NCI-H524 treated with DMSO at 0.1 percent for 48 hours (cell line): ENCODE results near the gene SMIM44.

Experiments used
- DNase-seq: peaks from one replicate; lab custom pipeline; 2025; lab: John Stamatoyannopoulos, UW

The SMIM44 gene

DNA sequence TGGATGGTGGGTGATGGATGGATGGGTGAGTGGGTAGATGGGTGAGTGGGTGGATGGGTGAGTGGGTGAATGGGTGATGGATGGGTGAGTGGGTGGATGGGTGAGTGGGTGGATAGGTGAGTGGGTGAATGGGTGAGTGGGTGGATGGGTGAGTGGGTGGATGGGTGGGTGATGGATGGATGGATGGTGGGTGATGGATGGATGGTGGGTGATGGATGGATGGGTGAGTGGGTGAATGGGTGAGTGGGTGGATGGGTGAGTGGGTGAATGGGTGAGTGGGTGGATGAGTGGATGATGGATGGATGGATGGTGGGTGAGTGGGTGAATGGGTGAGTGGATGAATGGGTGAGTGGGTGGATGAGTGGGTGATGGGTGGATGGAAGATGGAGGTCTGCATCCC, 5.7 kb downstream of the SMIM44 start:
- DNase-seq, result no peak

DNA sequence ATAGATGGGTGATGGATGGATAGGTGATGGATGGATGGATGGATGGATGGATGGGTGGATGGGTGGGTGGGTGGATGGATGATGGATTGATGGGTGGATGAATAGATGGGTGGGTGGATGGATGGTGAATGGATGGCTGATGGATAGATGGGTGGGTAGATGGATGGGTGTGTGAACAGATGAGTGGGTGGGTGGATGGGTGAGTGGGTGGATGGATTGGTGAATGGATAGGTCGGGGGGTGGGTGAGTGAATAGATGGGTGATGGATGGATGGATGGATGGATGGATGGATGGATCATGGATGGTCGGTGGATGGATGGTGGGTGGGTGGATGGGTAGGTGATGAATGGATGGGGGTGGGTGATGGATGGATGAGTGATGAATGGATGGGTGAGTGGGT, 6.4 kb downstream of the SMIM44 start:
- DNase-seq, result no peak

DNA sequence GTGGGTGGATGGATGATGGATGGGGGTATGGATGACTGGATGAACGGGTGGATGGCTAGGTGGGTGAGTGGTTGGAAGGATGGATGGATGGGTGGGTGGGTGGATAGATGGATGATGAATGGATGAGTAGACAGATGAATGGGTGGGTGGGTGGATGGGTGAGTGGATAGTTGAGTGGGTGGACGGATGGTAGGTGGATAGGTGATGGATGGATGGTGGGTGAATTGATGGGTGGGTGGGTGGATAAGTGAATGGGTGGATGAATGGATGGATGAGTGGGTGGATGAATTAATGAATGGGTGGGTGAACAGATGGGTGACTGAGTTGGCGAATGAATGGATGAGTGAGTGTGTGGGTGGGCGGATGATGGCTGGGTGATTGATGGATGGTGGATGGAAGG, 7.8 kb downstream of the SMIM44 start:
- no peak for DNase-seq

DNA sequence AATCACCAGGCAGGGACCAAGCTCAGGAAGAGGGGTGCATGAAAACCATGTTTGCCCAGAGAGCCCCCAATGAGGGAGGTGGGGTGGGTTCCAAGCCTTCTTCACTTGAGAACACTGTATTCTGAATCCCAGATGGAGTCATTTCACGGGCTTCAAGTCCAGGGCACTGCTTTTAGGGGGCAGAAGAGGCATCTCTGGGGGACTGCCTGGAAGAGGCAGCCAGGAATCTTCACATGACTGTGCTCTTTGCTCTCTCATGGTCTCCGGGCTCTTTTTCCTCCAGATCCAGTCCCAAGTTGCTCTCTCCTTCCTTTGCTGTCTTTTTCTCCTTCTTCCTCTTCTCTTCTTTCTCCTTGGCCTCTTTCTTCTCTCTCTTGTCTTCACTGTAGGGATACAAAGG, 8.6 kb downstream of the SMIM44 start:
- no peak for DNase-seq

- no peak for DNase-seq
Observed at GRCh38 chr19:3474010-3474409, 9.2 kb downstream of the SMIM44 start.

DNA sequence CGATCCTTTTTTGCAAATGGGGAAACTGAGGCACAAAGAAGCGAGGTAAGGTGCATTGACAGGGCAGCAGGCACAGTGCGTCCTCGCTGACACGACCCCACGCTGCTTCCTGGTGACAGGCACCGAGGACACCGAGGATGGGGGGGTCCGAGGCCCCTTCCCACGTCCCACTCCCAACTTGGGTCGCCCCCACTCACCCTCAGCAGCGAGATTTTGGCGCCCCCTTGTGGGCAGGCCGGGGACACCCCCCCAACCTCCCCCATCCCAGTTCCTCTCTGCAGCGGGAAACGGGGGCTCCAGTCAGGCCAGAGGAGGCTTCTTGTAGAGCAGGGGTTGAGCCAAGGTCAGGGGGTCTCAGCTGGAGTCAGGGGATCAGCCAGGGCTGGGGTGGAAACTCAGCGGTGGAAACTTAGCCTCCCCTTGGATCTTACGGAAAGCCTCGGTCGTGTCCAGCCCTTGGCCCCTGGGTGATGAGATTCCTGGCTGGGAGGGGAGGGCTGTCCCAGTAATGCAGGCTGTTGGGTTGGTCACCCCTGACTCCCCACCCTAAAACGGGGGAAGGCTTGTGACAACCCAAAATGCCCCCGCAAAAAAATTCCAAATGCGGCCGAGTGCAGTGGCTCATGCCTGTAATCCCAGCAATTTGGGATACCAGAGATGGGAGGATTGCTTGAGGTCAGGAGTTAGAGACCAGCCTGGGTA, 11.1 kb downstream of the SMIM44 start:
- no peak for DNase-seq

- no peak for DNase-seq
Observed at GRCh38 chr19:3470500-3471128, 12.6 kb downstream of the SMIM44 start.

- no peak for DNase-seq
Observed at GRCh38 chr19:3469638-3470499, 13.4 kb downstream of the SMIM44 start.

GRCh38 chr19:3468211-3468610, 15.0 kb downstream of the SMIM44 start:
- no peak for DNase-seq

DNA sequence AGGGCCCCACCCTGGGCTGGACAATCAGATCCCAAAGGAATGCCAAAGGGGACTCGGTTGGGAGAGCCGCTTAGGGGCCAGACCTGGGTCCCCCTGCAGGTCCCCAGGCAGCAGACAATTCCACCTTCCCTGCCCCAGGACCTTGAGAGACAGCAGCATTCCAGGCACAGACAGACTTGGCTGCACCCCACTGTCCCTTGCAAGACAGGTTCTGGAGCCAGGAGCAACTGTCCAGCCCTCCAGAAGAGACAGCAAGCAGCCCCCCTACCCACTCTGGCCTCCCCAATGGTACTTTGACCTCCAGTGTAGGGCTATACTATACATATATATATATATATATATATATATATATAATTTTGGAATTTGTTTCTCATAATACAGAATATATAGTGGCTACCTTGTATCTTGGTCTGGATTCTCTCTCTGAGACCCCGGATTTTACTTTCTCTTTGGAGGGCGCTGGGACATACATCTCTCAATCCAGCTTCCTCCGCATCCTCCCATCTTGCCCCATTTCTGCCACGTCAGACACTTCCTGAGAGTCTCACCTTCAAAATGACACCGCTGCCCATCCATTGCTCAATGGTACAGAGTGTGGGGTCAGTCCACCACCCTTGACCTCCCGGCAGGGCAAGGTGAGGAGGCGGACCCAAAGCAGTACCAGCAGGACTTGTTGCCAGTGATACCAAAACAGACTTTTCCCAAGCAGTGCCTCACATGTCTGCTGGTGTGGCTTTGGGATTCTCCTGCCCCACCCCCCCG, 15.6 kb downstream of the SMIM44 start:
- DNase-seq, result no peak

DNA sequence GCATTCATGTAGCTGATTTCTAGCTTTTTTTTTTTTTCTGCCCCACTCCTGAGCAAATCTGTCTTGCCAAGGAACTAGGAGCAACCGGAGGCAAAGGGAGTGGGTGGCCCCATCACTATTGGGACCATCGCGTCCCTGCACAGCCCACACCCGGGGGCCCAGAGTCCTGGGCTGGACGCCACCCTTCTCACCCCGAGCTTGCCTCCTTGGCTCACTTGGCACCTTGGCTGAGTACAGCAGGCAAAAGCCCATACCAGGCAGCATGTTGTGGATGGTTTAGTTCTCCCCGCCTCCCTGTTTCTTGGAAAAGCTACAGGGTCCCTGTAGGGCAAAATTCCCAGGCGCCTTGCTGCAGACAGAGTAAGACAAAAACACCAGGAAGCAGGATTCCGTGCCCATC, 16.6 kb downstream of the SMIM44 start:
- DNase-seq, result no peak

DNA sequence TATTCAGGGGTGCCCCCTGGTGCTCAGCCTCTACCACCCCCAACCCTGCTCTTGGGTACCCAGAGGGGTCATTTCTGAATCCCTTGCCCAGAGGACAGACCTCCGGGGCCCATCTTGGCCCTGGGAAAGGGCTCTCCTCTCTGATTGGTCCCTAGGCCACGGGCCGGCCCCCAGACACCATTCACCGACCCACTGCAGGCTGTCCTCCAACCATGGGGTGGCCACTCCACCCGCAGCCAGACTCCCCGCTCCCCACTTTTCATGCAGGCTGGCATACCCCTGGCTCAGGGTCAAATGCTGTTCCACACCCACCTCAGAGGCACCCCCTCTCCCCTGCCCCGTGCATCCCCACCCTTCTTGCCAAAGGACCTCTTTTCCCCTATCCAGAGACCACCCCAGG, 17.7 kb downstream of the SMIM44 start:
- DNase-seq, result no peak

- DNase-seq, result no peak
Observed at GRCh38 chr19:3464587-3465235, 18.5 kb downstream of the SMIM44 start.

DNA sequence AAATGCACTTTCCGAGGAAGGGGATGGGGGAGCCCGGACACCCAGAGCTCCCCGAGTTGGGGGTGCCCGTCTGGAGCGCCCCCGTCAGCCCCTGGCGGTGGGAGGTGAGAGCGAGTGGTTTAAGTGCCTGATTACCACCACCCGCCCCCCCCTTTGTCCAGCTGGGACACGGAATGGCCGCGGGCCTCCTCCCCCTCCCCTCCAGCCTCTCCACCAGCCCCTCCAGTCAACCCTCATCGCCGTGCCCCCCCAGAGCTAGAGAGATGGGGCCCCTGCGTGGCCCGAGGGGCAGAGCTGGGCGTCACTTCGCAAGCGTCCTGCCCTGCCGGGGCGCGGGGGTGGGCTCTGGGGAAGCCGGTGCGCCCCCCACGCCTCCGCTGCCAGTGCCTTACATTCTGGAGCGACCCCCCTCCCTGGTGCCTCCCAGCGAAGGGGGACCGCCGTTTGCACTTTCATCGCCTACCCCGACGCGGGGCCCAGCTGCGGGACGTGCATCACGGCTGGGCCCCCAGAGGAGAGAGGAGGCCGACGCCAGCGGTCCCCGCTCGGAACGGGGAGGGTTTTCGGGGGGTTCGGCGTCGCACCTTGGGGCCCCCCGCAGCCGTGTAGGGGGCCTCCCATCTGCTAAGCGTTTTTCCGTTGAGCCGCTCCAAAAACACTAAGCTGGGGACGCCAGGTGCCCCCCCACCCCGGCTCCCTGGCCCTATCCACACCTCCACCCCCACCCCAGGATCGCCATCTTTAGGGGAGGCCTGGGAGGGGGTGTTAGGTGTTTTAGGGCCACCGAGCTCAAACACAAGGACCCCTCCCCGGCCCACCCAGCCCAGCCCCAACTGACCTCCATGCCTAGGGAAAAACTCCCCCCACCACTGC, 19.3 kb downstream of the SMIM44 start:
- DNase-seq, result no peak

- DNase-seq, result no peak
Observed at GRCh38 chr19:3462991-3463713, 20.1 kb downstream of the SMIM44 start.

GRCh38 chr19:3459965-3460582, 23.2 kb downstream of the SMIM44 start:
- DNase-seq, result no peak

DNA sequence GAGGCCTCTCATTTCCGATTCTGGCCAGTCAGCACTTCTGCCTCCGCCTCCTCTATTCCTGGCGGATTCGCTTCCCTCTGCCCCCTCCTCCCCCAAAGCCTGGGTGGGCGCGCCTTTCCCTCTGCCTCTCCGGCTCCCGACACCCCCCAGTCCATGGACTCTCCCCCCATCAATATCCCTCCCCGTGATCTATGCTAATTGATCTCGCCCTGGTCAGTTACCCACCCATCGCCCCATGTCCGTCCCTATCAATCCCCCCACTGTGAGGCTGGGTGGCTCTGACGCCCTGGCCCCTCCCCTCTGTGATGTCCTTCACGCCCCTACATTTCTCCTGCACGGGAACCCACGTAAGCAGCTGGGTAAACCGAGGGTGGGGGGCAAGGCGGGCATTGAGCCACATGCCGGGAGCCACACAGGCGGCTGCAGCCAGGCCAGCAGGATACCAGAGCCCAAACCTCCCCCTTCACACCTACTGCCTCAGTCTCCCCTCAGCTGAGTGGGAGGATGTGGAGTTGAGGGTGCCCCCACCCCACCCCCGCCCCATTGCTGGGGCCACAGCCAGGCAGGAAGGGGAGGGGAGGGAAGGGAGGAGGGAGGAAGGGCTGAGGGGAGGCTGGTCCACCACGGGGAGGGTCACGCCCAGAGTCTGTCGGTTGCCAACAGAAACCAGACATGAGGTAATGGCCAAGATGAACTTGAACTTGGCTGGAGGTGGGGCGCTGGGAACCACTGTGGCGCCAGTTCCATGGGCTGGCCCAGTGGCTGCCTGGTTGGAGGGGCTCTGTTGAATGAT, 24.0 kb downstream of the SMIM44 start:
- DNase-seq, result no peak

GRCh38 chr19:3458229-3459088, 24.8 kb downstream of the SMIM44 start:
- DNase-seq, result no peak
